Parathyroid adenoma (tissue), 2 donors: ENCODE data around the gene IL17B.
A peak's percentile ranks its signal among the peaks of the same experiment; 100 is the strongest.
"Not testable (repeated sequence)": the region's sequence is repeated elsewhere in the genome, so short reads cannot be mapped to it uniquely, and the experiment has no call there.

ENCODE experiments used
- H2AFZ ChIP-seq: fragments of 300-600 bp; sonication (generic); one replicate; pipeline ENCODE4 v1.7.0; 2017; ENCODE audit warnings: antibody characterized with exemption, mild to moderate bottlenecking
- H3K27ac ChIP-seq: fragments of 300-600 bp; sonication (generic); one replicate; pipeline ENCODE4 v1.7.0; 2017
- H3K27me3 ChIP-seq: fragments of 300-600 bp; sonication (generic); one replicate; pipeline ENCODE4 v1.7.0; 2017; ENCODE audit warnings: low read length; ENCODE audit not compliant: control insufficient read depth, insufficient read depth
- H3K36me3 ChIP-seq: fragments of 300-600 bp; sonication (generic); one replicate; pipeline ENCODE4 v1.7.0; 2017; ENCODE audit warnings: low read length; ENCODE audit not compliant: control insufficient read depth, insufficient read depth
- H3K4me1 ChIP-seq: fragments of 300-600 bp; sonication (generic); one replicate; pipeline ENCODE4 v1.7.0; 2017; ENCODE audit warnings: control low read depth
- H3K4me2 ChIP-seq: fragments of 300-600 bp; sonication (generic); one replicate; pipeline ENCODE4 v1.7.0; 2017; ENCODE audit warnings: low read length
- H3K4me3 ChIP-seq: fragments of 300-600 bp; sonication (generic); one replicate; pipeline ENCODE4 v1.7.0; 2017; ENCODE audit warnings: low read depth, low read length
- H3K79me2 ChIP-seq: fragments of 300-600 bp; sonication (generic); one replicate; pipeline ENCODE4 v1.7.0; 2017; ENCODE audit warnings: control low read depth
- H3K9ac ChIP-seq: fragments of 300-600 bp; sonication (generic); one replicate; pipeline ENCODE4 v1.7.0; 2017; ENCODE audit warnings: mild to moderate bottlenecking
- H3K9me3 ChIP-seq: fragments of 300-600 bp; sonication (generic); one replicate; pipeline ENCODE4 v1.7.0; 2017; ENCODE audit warnings: low read length; ENCODE audit not compliant: control insufficient read depth
- CTCF ChIP-seq: fragments of 300-600 bp; sonication (generic); IDR thresholded peaks from one replicate; pipeline ENCODE4 v1.7.0; 2017; ENCODE audit warnings: antibody characterized with exemption, mild to moderate bottlenecking
- donor health status: primary hyperparathyroidism.

The IL17B gene

DNA sequence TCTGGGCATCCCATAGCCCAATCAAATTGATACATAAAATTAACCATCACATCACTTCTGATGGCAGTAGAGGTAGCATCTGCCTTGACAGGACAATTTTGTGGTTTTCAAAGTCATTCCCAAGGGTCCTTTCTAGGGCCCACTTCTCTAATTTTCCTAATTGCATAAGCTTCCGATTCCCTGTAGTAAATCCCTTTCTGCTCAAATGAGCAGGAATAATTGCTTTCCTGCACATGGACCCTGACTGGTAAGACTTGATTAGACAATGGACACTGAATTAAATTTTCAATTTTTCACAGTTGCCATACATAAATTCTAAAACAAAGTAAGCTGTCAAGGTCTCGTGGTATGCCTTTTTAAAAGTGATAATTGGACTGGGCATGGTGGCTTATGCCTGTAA, 22.0 kb upstream of the IL17B start:
- Histone ChIP-seq H3K79me2 (no peaks in the 10 kb centered on the region), H3K9me3 (no peaks in the 10 kb centered on the region), H2AFZ (no peak overlapping the region), H3K36me3 (no peaks in the 10 kb centered on the region), H3K27ac (no peak overlapping the region), H3K4me3 (no peak overlapping the region), H3K27me3 (no peaks in the 10 kb centered on the region), H3K9ac (no peak overlapping the region), H3K4me1 (no peaks in the 10 kb centered on the region), H3K4me2 (no peak overlapping the region)
- TF ChIP-seq CTCF: no peak

GRCh38 chr5:149400304-149400703, 21.2 kb upstream of the IL17B start:
- no peaks in the 10 kb centered on the region for H3K9me3 ChIP-seq
- no peak overlapping the region for H3K4me2 ChIP-seq
- no peak for TF ChIP-seq CTCF
- no peaks in the 10 kb centered on the region for H3K4me1 ChIP-seq
- no peaks in the 10 kb centered on the region for H3K27me3 ChIP-seq
- H3K9ac ChIP-seq: no peak overlapping the region
- H3K27ac ChIP-seq: no peak overlapping the region
- peak overlapping the region; percentile 3 for H2AFZ ChIP-seq
- no peak overlapping the region for H3K4me3 ChIP-seq
- H3K36me3 ChIP-seq: no peaks in the 10 kb centered on the region
- no peaks in the 10 kb centered on the region for H3K79me2 ChIP-seq

DNA sequence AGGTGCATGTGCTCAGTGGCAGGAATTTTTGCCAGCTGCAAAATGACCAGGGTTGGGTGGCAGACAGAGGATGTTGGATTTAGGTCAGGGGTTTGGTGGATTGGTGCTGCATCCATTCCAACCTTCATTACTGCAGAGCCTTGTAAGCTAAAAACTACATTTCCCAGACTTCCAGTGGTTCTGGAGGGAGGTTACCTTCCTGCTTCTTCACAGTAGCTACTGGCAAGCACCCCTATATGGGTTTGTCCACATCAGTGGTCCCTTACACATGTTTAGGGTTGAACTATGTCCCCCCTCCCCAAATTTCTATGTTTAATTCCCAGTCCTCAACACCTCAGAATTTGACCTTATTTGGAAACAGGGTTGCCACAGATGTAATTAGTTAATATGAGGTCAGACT, 20.7 kb upstream of the IL17B start:
- TF ChIP-seq CTCF: no peak
- H3K4me2 ChIP-seq: no peak overlapping the region
- H3K4me3 ChIP-seq: no peak overlapping the region
- H3K9ac ChIP-seq: no peak overlapping the region
- H3K27me3 ChIP-seq: no peaks in the 10 kb centered on the region
- no peak overlapping the region for H3K27ac ChIP-seq
- no peaks in the 10 kb centered on the region for H3K36me3 ChIP-seq
- H3K79me2 ChIP-seq: no peaks in the 10 kb centered on the region
- H3K9me3 ChIP-seq: no peaks in the 10 kb centered on the region
- H3K4me1 ChIP-seq: no peaks in the 10 kb centered on the region
- H2AFZ ChIP-seq: no peak overlapping the region

- H3K27me3 ChIP-seq, H2AFZ ChIP-seq, H3K9me3 ChIP-seq, H3K79me2 ChIP-seq, H3K4me3 ChIP-seq, H3K27ac ChIP-seq, H3K36me3 ChIP-seq, H3K4me2 ChIP-seq, H3K4me1 ChIP-seq, H3K9ac ChIP-seq: not testable (repeated sequence)
These were observed 19.7 kb upstream of the IL17B start for GRCh38 chr5:149398747-149399266.

- no peak overlapping the region for H3K27ac ChIP-seq
- no peak overlapping the region for H3K4me3 ChIP-seq
- H3K79me2 ChIP-seq: no peaks in the 10 kb centered on the region
- no peaks in the 10 kb centered on the region for H3K27me3 ChIP-seq
- H3K4me1 ChIP-seq: no peaks in the 10 kb centered on the region
- no peak for TF ChIP-seq CTCF
- no peak overlapping the region for H3K4me2 ChIP-seq
- H3K9ac ChIP-seq: no peak overlapping the region
- no peaks in the 10 kb centered on the region for H3K9me3 ChIP-seq
- no peak overlapping the region for H2AFZ ChIP-seq
- no peaks in the 10 kb centered on the region for H3K36me3 ChIP-seq
These were observed 18.4 kb upstream of the IL17B start for GRCh38 chr5:149397530-149397929.

DNA sequence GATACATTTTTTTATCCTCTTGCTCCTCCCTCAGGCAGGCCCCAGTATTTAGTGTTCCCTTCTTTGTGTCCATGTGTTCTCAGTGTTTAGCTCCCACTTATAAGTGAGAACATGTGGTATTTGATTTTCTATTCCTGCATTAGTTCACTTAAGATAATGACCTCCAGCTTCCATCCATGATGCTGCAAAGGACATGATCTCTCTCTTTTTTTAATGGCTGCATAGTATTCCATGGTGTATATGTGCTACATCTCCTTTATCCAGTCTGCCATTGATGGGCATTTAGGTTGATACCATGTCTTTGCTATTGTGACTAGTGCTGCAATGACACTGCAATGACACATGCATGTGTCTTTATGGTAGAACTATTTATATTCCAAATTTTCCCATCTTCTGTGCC, 15.9 kb upstream of the IL17B start:
- not testable (repeated sequence) for H3K4me3 ChIP-seq, H3K9me3 ChIP-seq, H3K79me2 ChIP-seq, H3K27ac ChIP-seq, H2AFZ ChIP-seq, H3K4me1 ChIP-seq, H3K4me2 ChIP-seq, H3K36me3 ChIP-seq, H3K9ac ChIP-seq, H3K27me3 ChIP-seq
